GM12878 (cell line): ENCODE results near the gene ZFPM1. TPM values are rescaled to one million over a fixed set of nuclear protein-coding genes. Genes with fewer than 3 reads are reported as not detected.

Experiments
- ATAC-seq: fragments of 200-7000 bp; cut with Tn5 transposase; 3 replicates; pipeline ENCODE4 v1.9.1; 2020; ENCODE audit warnings: mild to moderate bottlenecking, moderate library complexity
- BruUV-seq: library from RNA; stranded (reverse); fragments of 400-500 nt; replicated peaks from 2 replicates; lab custom pipeline; 2021; lab: Mats Ljungman, UMichigan
- CTCF ChIA-PET: fragments of 300-600 bp; sonication (Branson Sonifier 250); formaldehyde crosslinking; extraction: SDS; loops from one replicate; lab custom pipeline; 2021; ENCODE audit warnings: inconsistent platforms; lab: Yijun Ruan, JAX
- POLR2A ChIA-PET: fragments of 350-600 bp; formaldehyde crosslinking; extraction: SDS; loops from one replicate; lab custom pipeline; 2021; ENCODE audit warnings: inconsistent platforms; lab: Charles Lee
- RAD21 ChIA-PET: fragments of 300-600 bp; sonication (Branson Sonifier 250); formaldehyde crosslinking; loops from one replicate; lab custom pipeline; 2023; ENCODE audit warnings: antibody characterized with exemption; ENCODE audit not compliant: unreplicated experiment; lab: Charles Lee
- SMC1A ChIA-PET: fragments of 300-600 bp; sonication (Branson Sonifier 250); formaldehyde crosslinking; loops from one replicate; lab custom pipeline; 2023; ENCODE audit not compliant: unreplicated experiment, uncharacterized antibody; lab: Charles Lee
- DNase-seq: peaks from one replicate; pipeline ENCODE4 v3.0.0-alpha.2; 2011; ENCODE audit warnings: low read depth, low spot score
- FAIRE-seq: peaks from 3 replicates; lab custom pipeline; 2011; peaks lifted over from hg19 to GRCh38; lab: Jason Lieb, UNC
- H2AFZ ChIP-seq: 2 replicates; pipeline ENCODE4 v1.6.0; 2011; ENCODE audit warnings: low read depth, low read length, control low read depth; ENCODE audit not compliant: control insufficient read depth
- H3K27ac ChIP-seq: 2 replicates; pipeline ENCODE4 v1.5.1; 2011; ENCODE audit warnings: control low read depth; ENCODE audit not compliant: control insufficient read depth, insufficient read depth
- H3K27me3 ChIP-seq, 2 experiments: replicated peaks in 1 of 2; 2 replicates each; pipeline versions ENCODE4 v1.6.0 to v1.6.1; 2011; ENCODE audit warnings: low read length in 1 of 2; ENCODE audit not compliant: control insufficient read depth in 2 of 2, insufficient read depth in 2 of 2
- H3K36me3 ChIP-seq, 2 experiments: 2 replicates each; pipeline ENCODE4 v1.5.1; 2011; ENCODE audit warnings: low read length in 1 of 2; ENCODE audit not compliant: control insufficient read depth in 2 of 2, insufficient read depth in 2 of 2
- H3K4me1 ChIP-seq: 2 replicates; pipeline ENCODE4 v1.6.1; 2011; ENCODE audit warnings: mild to moderate bottlenecking, low read length, moderate library complexity, mixed read lengths; ENCODE audit not compliant: control insufficient read depth, insufficient read depth
- H3K4me2 ChIP-seq: 2 replicates; pipeline ENCODE4 v1.6.0; 2011; ENCODE audit warnings: control low read depth; ENCODE audit not compliant: control insufficient read depth, insufficient read depth
- H3K4me3 ChIP-seq: fragments of 200-600 bp; sonication (generic); 2 replicates; pipeline ENCODE4 v1.5.1; 2016
- H3K79me2 ChIP-seq: 2 replicates; pipeline ENCODE4 v1.6.0; 2011; ENCODE audit warnings: low read length; ENCODE audit not compliant: control insufficient read depth, insufficient read depth
- H3K9ac ChIP-seq: 2 replicates; pipeline ENCODE4 v1.8.0; 2011; ENCODE audit warnings: low read length, control low read depth, mixed read lengths; ENCODE audit not compliant: control insufficient read depth, insufficient read depth
- H3K9me3 ChIP-seq: replicated peaks from 3 replicates; pipeline ENCODE4 v1.5.1; 2011; ENCODE audit warnings: mild to moderate bottlenecking, low read length; ENCODE audit not compliant: control insufficient read depth, insufficient read depth
- H4K20me1 ChIP-seq: 2 replicates; pipeline ENCODE4 v1.6.0; 2011; ENCODE audit not compliant: control insufficient read depth, insufficient read depth
- CBX3 ChIP-seq: fragments of 200-600 bp; sonication (generic); IDR thresholded peaks from 2 replicates; pipeline ENCODE4 v1.6.1; 2016; ENCODE audit warnings: low read depth, borderline replicate concordance
- CREB1 ChIP-seq: IDR thresholded peaks from 2 replicates; pipeline ENCODE4 v1.6.1; 2012; ENCODE audit warnings: low read depth, mild to moderate bottlenecking, inconsistent platforms
- CREM ChIP-seq: IDR thresholded peaks from 2 replicates; pipeline ENCODE4 v1.6.1; 2014; ENCODE audit warnings: antibody characterized with exemption, low read depth
- DPF2 ChIP-seq: fragments of 450-650 bp; IDR thresholded peaks from 2 replicates; pipeline ENCODE4 v1.6.1; 2017; ENCODE audit warnings: mild to moderate bottlenecking
- ETV6 ChIP-seq, 2 experiments: fragments of 450-650 bp in 1 of 2; IDR thresholded peaks in 1 of 2; conservative IDR thresholded peaks in 1 of 2; 2 replicates each; pipeline ENCODE4 v1.6.1; 2014; ENCODE audit warnings: antibody characterized with exemption in 1 of 2, borderline replicate concordance in 1 of 2, low read depth in 1 of 2, mild to moderate bottlenecking in 1 of 2, moderate library complexity in 1 of 2
- GABPA ChIP-seq: IDR thresholded peaks from 2 replicates; pipeline ENCODE4 v1.6.1; 2014; ENCODE audit warnings: antibody characterized with exemption, low read depth, mild to moderate bottlenecking, inconsistent platforms
- HDGF ChIP-seq: fragments of 450-650 bp; IDR thresholded peaks from 2 replicates; pipeline ENCODE4 v1.6.1; 2016; ENCODE audit warnings: antibody characterized with exemption
- NBN ChIP-seq: fragments of 450-650 bp; IDR thresholded peaks from 2 replicates; pipeline ENCODE4 v1.6.1; 2016
- PML ChIP-seq: IDR thresholded peaks from 2 replicates; pipeline ENCODE4 v1.6.1; 2012; ENCODE audit warnings: low read length, inconsistent platforms
- POLR2AphosphoS2 ChIP-seq: IDR thresholded peaks from 2 replicates; pipeline ENCODE4 v1.6.1; 2011; ENCODE audit warnings: low read depth, mild to moderate bottlenecking, low read length, improper control_type of control experiment, moderate library complexity
- POU2F2 ChIP-seq: IDR thresholded peaks from 3 replicates; pipeline ENCODE4 v1.6.1; 2011; ENCODE audit warnings: low read depth, mild to moderate bottlenecking, low read length, borderline replicate concordance
- RBBP5 ChIP-seq: fragments of 200-600 bp; sonication (generic); conservative IDR thresholded peaks from 2 replicates; pipeline ENCODE4 v1.6.1; 2016
- RFX5 ChIP-seq: IDR thresholded peaks from 2 replicates; pipeline ENCODE4 v1.6.1; 2011; ENCODE audit warnings: low read depth, low read length, improper control_type of control experiment
- SIX5 ChIP-seq: IDR thresholded peaks from 2 replicates; pipeline ENCODE4 v1.6.1; 2011; ENCODE audit warnings: mild to moderate bottlenecking, low read depth, low read length, moderate library complexity; ENCODE audit not compliant: severe bottlenecking
- SREBF1 ChIP-seq: IDR thresholded peaks from 2 replicates; pipeline ENCODE4 v1.6.1; 2012; ENCODE audit warnings: mild to moderate bottlenecking, low read length
- WRNIP1 ChIP-seq: IDR thresholded peaks from 2 replicates; pipeline ENCODE4 v1.6.1; 2011; ENCODE audit warnings: low read depth, low read length, improper control_type of control experiment, borderline replicate concordance
- ZNF274 ChIP-seq: IDR thresholded peaks from one replicate; pipeline ENCODE4 v1.8.0; 2011; ENCODE audit not compliant: insufficient read length, insufficient read depth
- ZNF384 ChIP-seq: IDR thresholded peaks from 2 replicates; pipeline ENCODE4 v1.6.1; 2012; ENCODE audit warnings: low read depth, mild to moderate bottlenecking, low read length, improper control_type of control experiment, borderline replicate concordance
- WGBS: methylation state at CpG from one replicate; pipeline ENCODE4 v1.1.6; 2016; ENCODE audit warnings: low lambda C conversion rate; ENCODE audit not compliant: insufficient replicate concordance, insufficient coverage; ENCODE audit errors: missing lambda C conversion rate; 5-methylcytosine and 5-hydroxymethylcytosine counted together
- in situ Hi-C: fragments of 300-500 bp; cut with MboI; formaldehyde crosslinking; loops from 9 replicates; pipeline ENCODE4 v1.14.3; 2018; ENCODE audit warnings: mixed read lengths
- intact Hi-C: fragments of 100-400 bp; cut with micrococcal nuclease; formaldehyde crosslinking; loops from one replicate; pipeline ENCODE4 v1.14.2; 2022; ENCODE audit not compliant: unreplicated experiment
- polyA plus RNA-seq, 11 experiments: library from polyadenylated mRNA; depleted of rRNA in 4 of 11; unstranded in 6 of 11; stranded (reverse) in 5 of 11; fragments of >200 nt; fragmentation: Nextera tagmentation in 4 of 11; fragmentation: Illumina TruSeq in 1 of 11; extraction: Ambion mirVana in 4 of 11; extraction: Trizol in 1 of 11; gene quantifications; 1 replicate in 1 of 11; 2 replicates in 10 of 11; pipeline versions ENCODE4 v1.2.1 to v1.2.3, GENCODE V29; 2011 to 2016; ENCODE audit warnings: inconsistent platforms in 2 of 11, missing spikeins in 2 of 11, low read depth in 1 of 11
- total RNA-seq, 4 experiments: library from RNA; depleted of rRNA in 3 of 4; stranded (reverse); fragments of >200 nt in 3 of 4; fragmentation: Illumina TruSeq in 1 of 4; extraction: Trizol in 1 of 4; gene quantifications; 2 replicates each; pipeline versions ENCODE4 v1.2.1 to v1.2.3, GENCODE V29; 2013 to 2021
- TF ChIP-seq, protein P1 (sequence below): fragments of 450-650 bp; IDR thresholded peaks from 2 replicates; pipeline ENCODE4 v1.6.1; 2016; ENCODE audit warnings: mild to moderate bottlenecking

ZFPM1 gene
- total and polyA plus RNA-seq, 10 of the 15 experiments (the other 5 are each of a cell fraction or from before 2014, with no cell fraction given), result 0.02 to 5.1 (median 0.30) TPM

DNA sequence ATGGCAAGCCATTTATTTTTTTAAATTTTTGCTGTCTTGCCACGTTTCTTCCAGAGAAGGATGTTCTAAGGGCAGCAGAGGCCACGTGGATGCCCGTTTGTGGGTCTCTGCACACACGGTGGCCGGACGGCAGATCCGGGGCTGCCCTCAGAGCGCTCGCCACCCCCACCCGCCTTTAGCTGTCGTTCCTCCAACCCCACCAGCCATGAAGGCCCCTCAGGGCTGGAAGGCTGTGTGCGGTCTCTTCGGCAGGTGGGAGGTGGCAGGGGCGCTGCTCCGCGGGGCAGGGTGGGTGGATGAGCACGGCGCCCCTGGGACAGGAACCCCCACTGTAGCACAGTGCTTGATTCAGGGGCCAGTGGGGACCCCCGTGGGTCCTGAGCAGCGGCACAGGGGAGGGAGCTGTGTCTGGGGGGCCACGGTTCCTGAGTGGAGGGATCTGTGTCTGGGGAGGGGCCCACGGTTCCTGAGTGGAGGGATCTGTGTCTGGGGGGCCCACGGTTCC, 49.7 kb downstream of the ZFPM1 start:
- Histone ChIP-seq H3K27ac (no peak overlapping the region), H4K20me1 (no peaks in the 10 kb centered on the region), H2AFZ (no peak overlapping the region), H3K9ac (no peak overlapping the region), H3K27me3 (no peaks in the 10 kb centered on the region), H3K4me3 (no peak overlapping the region), H3K9me3 (no peaks in the 10 kb centered on the region), H3K79me2 (no peaks in the 10 kb centered on the region), H3K36me3 (no peaks in the 10 kb centered on the region), H3K4me2 (no peak overlapping the region), H3K4me1 (no peaks in the 10 kb centered on the region)
- DNase-seq (no peak), ATAC-seq (no peak), FAIRE-seq (no peak)
- WGBS, result 66% methylated on average over 22 of the region's 23 CpGs
- SMC1A ChIA-PET, result no interaction called here
- intact Hi-C loops, result no loop called here
- CTCF ChIA-PET, result no interaction called here
- RAD21 ChIA-PET, result no interaction called here
- in situ Hi-C loops, result no loop called here
- POLR2A ChIA-PET, result no interaction called here
- TF ChIP-seq ZNF384, result no peak
- TF ChIP-seq POU2F2, result no peak
- no peak for TF ChIP-seq WRNIP1
- no TSS peak for BruUV-seq

DNA sequence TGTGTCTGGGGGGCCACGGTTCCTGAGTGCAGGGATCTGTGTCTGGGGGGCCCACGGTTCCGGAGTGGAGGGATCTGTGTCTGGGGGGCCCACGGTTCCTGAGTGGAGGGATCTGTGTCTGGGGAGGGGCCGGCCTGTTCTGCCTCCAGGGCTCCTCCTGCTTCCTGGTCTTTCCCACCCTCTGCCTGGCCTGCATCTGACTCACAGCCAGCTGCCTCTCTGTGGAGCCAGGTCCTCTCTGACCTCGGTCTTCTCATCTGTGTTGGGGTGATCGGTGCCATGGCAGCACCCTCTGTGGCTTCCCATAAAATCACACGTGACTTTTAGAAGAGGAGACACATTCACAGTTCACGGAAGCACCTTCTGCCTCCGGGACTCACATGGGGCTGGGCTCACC, 50.3 kb downstream of the ZFPM1 start:
- no peaks in the 10 kb centered on the region for H3K79me2 ChIP-seq
- ChIA-PET CTCF (no interaction called here), POLR2A (no interaction called here), RAD21 (no interaction called here), SMC1A (no interaction called here)
- intact Hi-C loops, result no loop called here
- FAIRE-seq, result no peak
- H3K27me3 ChIP-seq, result no peaks in the 10 kb centered on the region
- DNase-seq, result no peak
- no peak overlapping the region for H3K9ac ChIP-seq
- no peak overlapping the region for H3K27ac ChIP-seq
- WGBS, result 67% methylated on average over 6 of the region's 10 CpGs
- in situ Hi-C loops, result no loop called here
- no TSS peak for BruUV-seq
- no peaks in the 10 kb centered on the region for H3K9me3 ChIP-seq
- no peak for ATAC-seq
- H3K4me1 ChIP-seq, result no peaks in the 10 kb centered on the region
- no peak overlapping the region for H3K4me3 ChIP-seq
- H4K20me1 ChIP-seq, result no peaks in the 10 kb centered on the region
- H3K36me3 ChIP-seq, result no peaks in the 10 kb centered on the region
- H3K4me2 ChIP-seq, result no peak overlapping the region
- H2AFZ ChIP-seq, result no peak overlapping the region
- no peak for TF ChIP-seq ETV6 (conservative IDR thresholded peaks at IDR 0.05 in 1 of 2, IDR thresholded peaks at IDR 0.05 in 1 of 2; ENCODE audit: borderline replicate concordance in 1 of 2, low read depth in 1 of 2)
- no peak for TF ChIP-seq DPF2
- no peak for TF ChIP-seq HDGF
- no peak for TF ChIP-seq RFX5
- TF ChIP-seq PML, result no peak
- TF ChIP-seq SREBF1, result no peak
- TF ChIP-seq POLR2AphosphoS2, result no peak
- no peak for TF ChIP-seq RBBP5
- no peak for TF ChIP-seq SIX5
- no peak for TF ChIP-seq CBX3
- TF ChIP-seq GABPA, result no peak
- no peak for TF ChIP-seq ZNF274
- no peak for TF ChIP-seq CREM
- TF ChIP-seq NBN, result no peak
- TF ChIP-seq, protein P1, sequence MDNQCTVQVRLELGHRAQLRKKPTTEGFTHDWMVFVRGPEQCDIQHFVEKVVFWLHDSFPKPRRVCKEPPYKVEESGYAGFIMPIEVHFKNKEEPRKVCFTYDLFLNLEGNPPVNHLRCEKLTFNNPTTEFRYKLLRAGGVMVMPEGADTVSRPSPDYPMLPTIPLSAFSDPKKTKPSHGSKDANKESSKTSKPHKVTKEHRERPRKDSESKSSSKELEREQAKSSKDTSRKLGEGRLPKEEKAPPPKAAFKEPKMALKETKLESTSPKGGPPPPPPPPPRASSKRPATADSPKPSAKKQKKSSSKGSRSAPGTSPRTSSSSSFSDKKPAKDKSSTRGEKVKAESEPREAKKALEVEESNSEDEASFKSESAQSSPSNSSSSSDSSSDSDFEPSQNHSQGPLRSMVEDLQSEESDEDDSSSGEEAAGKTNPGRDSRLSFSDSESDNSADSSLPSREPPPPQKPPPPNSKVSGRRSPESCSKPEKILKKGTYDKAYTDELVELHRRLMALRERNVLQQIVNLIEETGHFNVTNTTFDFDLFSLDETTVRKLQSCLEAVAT, result no peak
- no peak for TF ChIP-seq CREB1
